GM23248 (cell line): Measurements from ENCODE around the gene SRRT. TPM values are rescaled to one million over a fixed set of nuclear protein-coding genes. Genes with fewer than 3 reads are reported as not detected.
A peak's percentile ranks its signal among the peaks of the same experiment; 100 is the strongest.

Experiments used
- DNase-seq: peaks from one replicate; pipeline ENCODE4 v3.0.0-alpha.2; 2015
- H2AFZ ChIP-seq: fragments of 200-600 bp; sonication (generic); 2 replicates; pipeline ENCODE4 v1.6.1; 2016; ENCODE audit warnings: antibody characterized with exemption
- H3F3A ChIP-seq: fragments of 200-600 bp; sonication (generic); 2 replicates; pipeline ENCODE4 v1.6.1; 2016; ENCODE audit warnings: mild to moderate bottlenecking, antibody characterized with exemption, mixed run types; ENCODE audit not compliant: insufficient read depth
- H3K27ac ChIP-seq: fragments of 200-600 bp; sonication (generic); 2 replicates; pipeline ENCODE4 v1.5.1; 2016; ENCODE audit warnings: mild to moderate bottlenecking
- H3K27me3 ChIP-seq: fragments of 200-600 bp; sonication (generic); replicated peaks from 2 replicates; pipeline ENCODE4 v1.6.1; 2016; ENCODE audit warnings: mild to moderate bottlenecking; ENCODE audit not compliant: insufficient read depth
- H3K36me3 ChIP-seq: fragments of 200-600 bp; sonication (generic); 2 replicates; pipeline ENCODE4 v1.6.1; 2016; ENCODE audit warnings: low read depth, mild to moderate bottlenecking
- H3K4me1 ChIP-seq: fragments of 200-600 bp; sonication (generic); 2 replicates; pipeline ENCODE4 v1.6.1; 2016; ENCODE audit warnings: mild to moderate bottlenecking; ENCODE audit not compliant: insufficient read depth
- H3K4me2 ChIP-seq: fragments of 200-600 bp; sonication (generic); one replicate; pipeline ENCODE4 v1.6.1; 2016; ENCODE audit warnings: mild to moderate bottlenecking; ENCODE audit not compliant: unreplicated experiment
- H3K4me3 ChIP-seq: fragments of 200-600 bp; sonication (generic); 2 replicates; pipeline ENCODE4 v1.5.1; 2016; ENCODE audit warnings: mild to moderate bottlenecking
- H3K79me2 ChIP-seq: fragments of 200-600 bp; sonication (generic); 2 replicates; pipeline ENCODE4 v1.6.1; 2016; ENCODE audit warnings: mild to moderate bottlenecking; ENCODE audit not compliant: insufficient read depth
- H3K9ac ChIP-seq: fragments of 200-600 bp; sonication (generic); 2 replicates; pipeline ENCODE4 v1.6.1; 2016; ENCODE audit warnings: mild to moderate bottlenecking
- H3K9me2 ChIP-seq: fragments of 200-600 bp; sonication (generic); 2 replicates; pipeline ENCODE4 v1.6.1; 2016; ENCODE audit warnings: mixed run types, mild to moderate bottlenecking, moderate library complexity; ENCODE audit not compliant: insufficient read depth
- H3K9me3 ChIP-seq: fragments of 200-600 bp; sonication (generic); one replicate; pipeline ENCODE4 v1.6.1; 2017; ENCODE audit warnings: low read depth
- H4K20me1 ChIP-seq: fragments of 200-600 bp; sonication (generic); 2 replicates; pipeline ENCODE4 v1.6.0; 2016; ENCODE audit not compliant: insufficient read depth
- EZH2 ChIP-seq: fragments of 200-600 bp; sonication (generic); IDR thresholded peaks from 2 replicates; pipeline ENCODE4 v1.6.1; 2018; ENCODE audit warnings: antibody characterized with exemption, mild to moderate bottlenecking; ENCODE audit not compliant: insufficient read depth, poor library complexity, severe bottlenecking
- EZH2phosphoT487 ChIP-seq: fragments of 200-600 bp; sonication (generic); IDR thresholded peaks from 2 replicates; pipeline ENCODE4 v1.6.1; 2018; ENCODE audit warnings: antibody characterized with exemption, moderate library complexity, mild to moderate bottlenecking, low read depth; ENCODE audit not compliant: insufficient read depth
- WGBS, 2 experiments: methylation state at CpG; one replicate each; pipeline ENCODE4 v1.1.6; 2015 to 2017; ENCODE audit warnings: low lambda C conversion rate in 2 of 2, low coverage in 1 of 2; ENCODE audit errors: missing lambda C conversion rate in 2 of 2; 5-methylcytosine and 5-hydroxymethylcytosine counted together
- in situ Hi-C: fragments of 300-500 bp; cut with MboI; formaldehyde crosslinking; loops from 2 replicates; pipeline ENCODE4 v1.15.0; 2020
- polyA plus RNA-seq: library from polyadenylated mRNA; unstranded; fragments of >200 nt; fragmentation: Nextera tagmentation; extraction: Ambion mirVana; gene quantifications from 2 replicates; pipeline ENCODE4 v1.2.1, GENCODE V29; 2016
- total RNA-seq: library from RNA; depleted of rRNA; stranded (reverse); fragments of >200 nt; shearing (Covaris generic); gene quantifications from 2 replicates; pipeline ENCODE4 v1.2.3, GENCODE V29; 2014

The SRRT gene
- total and polyA plus RNA-seq, 2 experiments from 2014 or later = 57.1 to 74.9 TPM

DNA sequence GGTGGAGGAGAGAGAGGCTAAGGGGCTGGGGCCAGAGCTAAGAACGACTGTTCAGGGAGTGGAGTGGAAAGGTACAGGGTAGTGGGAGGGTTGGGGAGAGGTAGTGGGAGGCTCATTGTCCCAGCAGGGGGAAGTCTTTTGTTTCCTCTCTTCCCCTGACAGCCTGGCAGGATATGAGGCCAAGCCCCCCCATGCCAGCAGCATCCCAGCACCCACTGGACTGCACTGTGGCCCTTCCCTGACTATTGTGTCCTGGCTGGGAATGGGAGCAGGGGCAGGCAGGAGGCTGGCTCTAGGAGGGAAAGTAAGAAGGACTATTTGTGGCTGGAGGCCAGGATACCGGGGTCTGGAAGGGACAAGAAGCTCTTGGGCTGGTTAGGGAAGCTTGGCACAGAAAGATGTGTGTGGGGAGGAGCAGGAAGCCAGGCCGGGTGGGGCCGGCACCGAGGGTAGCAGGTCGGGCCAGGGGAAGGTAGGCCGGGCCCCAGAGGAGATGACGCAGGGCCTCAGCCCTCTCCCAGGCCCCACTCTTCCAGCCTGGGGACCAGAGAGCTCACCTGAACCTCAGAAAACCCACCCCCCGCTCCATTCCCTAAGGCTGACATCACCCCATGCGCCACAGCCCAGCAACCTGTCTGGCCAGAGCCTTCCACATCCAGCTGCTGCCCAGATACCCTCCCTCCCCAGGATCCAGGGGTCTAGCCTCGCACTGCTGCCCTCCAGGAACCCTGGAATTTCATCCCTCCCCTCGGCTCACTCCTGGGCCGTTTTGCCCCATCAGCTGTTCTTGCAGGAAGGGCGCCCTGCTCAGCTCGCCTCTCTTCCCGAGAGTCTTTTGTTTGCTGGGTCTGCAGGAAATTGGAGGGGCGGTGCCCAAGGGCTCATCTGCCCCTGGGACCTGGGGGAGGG, 38.7 kb upstream of the SRRT start:
- no peak overlapping the region for H3K27ac ChIP-seq
- H3K9me3 ChIP-seq = no peaks in the 10 kb centered on the region
- H3K27me3 ChIP-seq = no peaks in the 10 kb centered on the region
- no peak overlapping the region for H3K4me2 ChIP-seq
- H3K79me2 ChIP-seq = no peaks in the 10 kb centered on the region
- H3K4me3 ChIP-seq = no peak overlapping the region
- DNase-seq = no peak
- 40 to 55% methylated on average over 12 to 17 of the region's 17 CpGs for WGBS, 2 experiments
- in situ Hi-C loops = no loop called here
- TF ChIP-seq EZH2phosphoT487 (no peak), EZH2 (no peak)
- H4K20me1 ChIP-seq = no peaks in the 10 kb centered on the region
- H2AFZ ChIP-seq = peak overlapping the region; percentile 37; the same call in 1 of the 2 replicates
- no peak overlapping the region for H3K9ac ChIP-seq
- no peaks in the 10 kb centered on the region for H3K36me3 ChIP-seq
- no peaks in the 10 kb centered on the region for H3K4me1 ChIP-seq
- H3K9me2 ChIP-seq = no peaks in the 10 kb centered on the region
- no peaks in the 10 kb centered on the region for H3F3A ChIP-seq

DNA sequence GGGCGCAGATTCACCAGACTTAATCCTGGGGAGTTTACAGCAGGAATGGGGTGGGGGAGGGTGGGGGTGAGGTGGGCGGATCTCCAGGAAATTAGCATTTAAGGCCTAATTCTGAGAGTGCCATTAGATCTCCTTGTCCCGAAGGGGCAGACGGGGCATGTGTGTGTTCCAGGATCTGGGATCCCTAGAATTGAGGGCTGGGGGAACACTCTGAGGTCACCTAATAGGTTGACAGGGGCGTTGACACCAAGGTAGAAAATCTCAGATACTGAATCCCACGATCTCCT, 38.1 kb upstream of the SRRT start:
- in situ Hi-C loops = no loop called here

DNA sequence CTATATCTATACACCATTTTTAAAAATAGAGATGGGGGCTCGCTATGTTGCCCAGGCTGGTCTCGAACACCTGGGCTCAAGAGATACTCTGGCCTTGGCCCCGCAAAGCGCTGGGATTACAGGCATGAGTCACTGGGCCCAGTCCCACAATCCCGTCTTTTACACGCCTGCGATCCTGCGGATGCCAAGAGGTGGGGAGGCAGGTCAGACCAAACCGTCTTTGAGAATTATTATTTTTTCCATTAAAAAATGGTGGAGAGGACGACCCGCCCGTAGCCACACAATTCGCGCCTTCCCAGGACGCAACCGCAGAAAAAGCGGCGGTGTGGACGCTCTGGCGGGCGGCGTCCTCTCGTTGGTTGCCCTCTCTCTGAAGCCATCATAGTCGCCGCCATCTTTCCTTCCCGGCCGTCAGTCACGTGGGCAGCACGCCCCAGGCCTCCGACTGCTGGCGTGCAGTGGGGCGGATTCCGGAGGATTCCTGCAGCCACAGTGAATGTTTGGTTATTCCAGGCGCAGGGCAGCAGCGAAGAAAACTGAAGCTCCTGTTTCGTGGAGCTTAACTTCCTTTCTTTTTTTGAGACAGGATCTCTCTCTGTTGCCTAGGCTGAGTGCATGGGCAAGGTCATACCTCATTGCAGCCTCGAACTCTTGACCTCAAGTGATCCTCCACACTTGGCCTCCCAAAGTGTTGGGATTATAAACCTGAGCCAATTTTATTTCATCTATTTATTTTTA, 37.6 kb upstream of the SRRT start:
- H3K9ac ChIP-seq = peak overlapping the region; percentile 70
- no peaks in the 10 kb centered on the region for H3K4me1 ChIP-seq
- no peaks in the 10 kb centered on the region for H3K9me3 ChIP-seq
- no peaks in the 10 kb centered on the region for H3K27me3 ChIP-seq
- TF ChIP-seq EZH2phosphoT487 (no peak), EZH2 (no peak)
- peak overlapping the region; percentile 79 for H3K4me2 ChIP-seq
- DNase-seq = peak; percentile 95
- 4% methylated on average over 37 of the region's 37 CpGs for WGBS, 2 experiments
- H3K36me3 ChIP-seq = no peaks in the 10 kb centered on the region
- H3K4me3 ChIP-seq = peak overlapping the region; percentile 64
- peak overlapping the region; percentile 99 for H2AFZ ChIP-seq
- H3K27ac ChIP-seq = peak overlapping the region; percentile 72
- no peaks in the 10 kb centered on the region for H4K20me1 ChIP-seq
- in situ Hi-C loops = no loop called here
- H3F3A ChIP-seq = no peaks in the 10 kb centered on the region
- H3K9me2 ChIP-seq = no peaks in the 10 kb centered on the region
- H3K79me2 ChIP-seq = no peaks in the 10 kb centered on the region

More for the DNA sequence above, 38.1 kb upstream of the SRRT start:
- Histone ChIP-seq H3K9ac (peak overlapping the region; percentile 70), H3K4me1 (no peaks in the 10 kb centered on the region), H3K9me3 (no peaks in the 10 kb centered on the region), H3K9me2 (no peaks in the 10 kb centered on the region), H3K36me3 (no peaks in the 10 kb centered on the region), H2AFZ (peak overlapping the region; percentile 99), H3K4me2 (peak overlapping the region; percentile 79), H3K27ac (peak overlapping the region; percentile 72), H3K4me3 (peak overlapping the region; percentile 64), H3F3A (no peaks in the 10 kb centered on the region), H4K20me1 (no peaks in the 10 kb centered on the region), H3K27me3 (no peaks in the 10 kb centered on the region), H3K79me2 (no peaks in the 10 kb centered on the region)
- 21 to 26% methylated on average over 5 to 6 of the region's 6 CpGs for WGBS, 2 experiments
- TF ChIP-seq EZH2 (no peak), EZH2phosphoT487 (no peak)
- no peak for DNase-seq

DNA sequence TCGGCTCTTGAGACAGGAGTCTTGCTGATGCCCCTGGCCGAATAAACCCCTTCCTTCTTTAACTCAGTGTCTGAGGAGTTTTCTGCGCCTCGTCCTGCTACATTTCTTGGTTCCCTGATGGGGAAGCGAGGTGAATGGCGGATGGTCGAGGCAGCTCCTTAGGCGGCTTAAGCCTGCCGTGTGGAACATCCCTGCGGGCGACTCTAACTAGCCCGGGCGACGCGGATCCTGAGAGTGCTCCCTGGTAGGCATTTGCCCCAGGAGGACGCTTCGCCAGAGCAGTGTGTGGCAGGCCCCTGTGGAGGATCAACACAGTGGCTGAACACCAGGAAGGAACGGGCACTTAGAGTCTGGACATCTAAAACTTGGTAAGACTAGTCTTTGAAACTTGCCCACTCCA, 35.5 kb upstream of the SRRT start:
- no peaks in the 10 kb centered on the region for H4K20me1 ChIP-seq
- H3K4me2 ChIP-seq = no peak overlapping the region
- TF ChIP-seq EZH2phosphoT487 = no peak
- TF ChIP-seq EZH2 = no peak
- in situ Hi-C loops = no loop called here
- H3F3A ChIP-seq = no peaks in the 10 kb centered on the region
- no peak overlapping the region for H3K4me3 ChIP-seq
- no peaks in the 10 kb centered on the region for H3K36me3 ChIP-seq
- WGBS, 2 experiments = 94 to 97% methylated on average over 18 of the region's 18 CpGs
- no peaks in the 10 kb centered on the region for H3K27me3 ChIP-seq
- H3K79me2 ChIP-seq = no peaks in the 10 kb centered on the region
- no peak for DNase-seq
- no peaks in the 10 kb centered on the region for H3K9me2 ChIP-seq
- no peaks in the 10 kb centered on the region for H3K4me1 ChIP-seq
- no peak overlapping the region for H2AFZ ChIP-seq
- H3K27ac ChIP-seq = no peak overlapping the region
- H3K9ac ChIP-seq = no peak overlapping the region
- H3K9me3 ChIP-seq = no peaks in the 10 kb centered on the region
